ENCODE results near the gene NPHP4.

DNA sequence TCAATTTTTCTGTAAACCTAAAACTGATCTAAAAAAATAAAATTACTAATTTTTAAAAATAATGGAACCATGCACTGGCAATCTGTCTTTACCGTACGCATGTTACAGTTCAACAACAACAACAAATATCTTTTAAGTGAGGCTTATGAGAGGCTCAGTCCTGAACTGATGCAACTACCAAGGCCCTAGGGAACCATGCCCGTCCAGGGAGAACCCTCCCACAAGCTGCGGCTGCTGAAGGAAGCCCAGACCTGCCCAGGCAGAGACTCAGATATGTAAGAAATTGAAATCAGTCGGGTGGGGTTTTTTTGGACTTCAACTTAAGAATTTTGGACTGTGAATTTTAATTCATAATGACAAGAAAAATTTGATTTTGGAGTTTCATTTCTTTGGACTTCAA is 91.1 kb downstream of the NPHP4 start:
- TF ChIP-seq, protein P1, sequence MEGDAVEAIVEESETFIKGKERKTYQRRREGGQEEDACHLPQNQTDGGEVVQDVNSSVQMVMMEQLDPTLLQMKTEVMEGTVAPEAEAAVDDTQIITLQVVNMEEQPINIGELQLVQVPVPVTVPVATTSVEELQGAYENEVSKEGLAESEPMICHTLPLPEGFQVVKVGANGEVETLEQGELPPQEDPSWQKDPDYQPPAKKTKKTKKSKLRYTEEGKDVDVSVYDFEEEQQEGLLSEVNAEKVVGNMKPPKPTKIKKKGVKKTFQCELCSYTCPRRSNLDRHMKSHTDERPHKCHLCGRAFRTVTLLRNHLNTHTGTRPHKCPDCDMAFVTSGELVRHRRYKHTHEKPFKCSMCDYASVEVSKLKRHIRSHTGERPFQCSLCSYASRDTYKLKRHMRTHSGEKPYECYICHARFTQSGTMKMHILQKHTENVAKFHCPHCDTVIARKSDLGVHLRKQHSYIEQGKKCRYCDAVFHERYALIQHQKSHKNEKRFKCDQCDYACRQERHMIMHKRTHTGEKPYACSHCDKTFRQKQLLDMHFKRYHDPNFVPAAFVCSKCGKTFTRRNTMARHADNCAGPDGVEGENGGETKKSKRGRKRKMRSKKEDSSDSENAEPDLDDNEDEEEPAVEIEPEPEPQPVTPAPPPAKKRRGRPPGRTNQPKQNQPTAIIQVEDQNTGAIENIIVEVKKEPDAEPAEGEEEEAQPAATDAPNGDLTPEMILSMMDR (conservative IDR thresholded peaks at IDR 0.05; ENCODE audit: low read length) = no peak
- TF ChIP-seq EZH2phosphoT487 (IDR thresholded peaks at IDR 0.05; ENCODE audit: borderline replicate concordance, low read depth, low read length) = no peak
